HEK293 (cell line): ENCODE data around the gene CLPSL1.

ENCODE experiments used
- CTCF ChIA-PET: fragments of 350-600 bp; formaldehyde crosslinking; extraction: SDS; loops from one replicate; lab custom pipeline; 2021; ENCODE audit warnings: antibody characterized with exemption; lab: Yijun Ruan, JAX
- POLR2A ChIA-PET: fragments of 300-600 bp; formaldehyde crosslinking; extraction: SDS; loops from one replicate; lab custom pipeline; 2020; ENCODE audit warnings: antibody characterized with exemption, inconsistent platforms; lab: Yijun Ruan, JAX
- H3K27ac ChIP-seq: fragments of 200-500 bp; sonication (Bioruptor generic); 2 replicates; pipeline ENCODE4 v1.5.1; 2014; ENCODE audit warnings: low read depth, low read length, control low read depth, inconsistent platforms; ENCODE audit errors: extremely low read depth
- H3K36me3 ChIP-seq, 2 experiments: fragments of 200-500 bp in 1 of 2; sonication (Bioruptor generic) in 1 of 2; 1 replicate in 1 of 2; 2 replicates in 1 of 2; pipeline ENCODE4 v1.5.1; 2014 to 2017; ENCODE audit warnings: inconsistent platforms in 2 of 2, low read length in 2 of 2; ENCODE audit not compliant: control insufficient read depth in 2 of 2, insufficient read depth in 1 of 2
- H3K4me1 ChIP-seq: fragments of 200-500 bp; sonication (Bioruptor generic); 2 replicates; pipeline ENCODE4 v1.5.1; 2014; ENCODE audit warnings: mild to moderate bottlenecking, low read length, inconsistent platforms; ENCODE audit not compliant: control insufficient read depth, insufficient read depth
- H3K4me3 ChIP-seq: 2 replicates; pipeline ENCODE4 v1.5.1; 2011; ENCODE audit warnings: low read depth, mild to moderate bottlenecking, control low read depth, low read length, moderate library complexity
- H3K9me3 ChIP-seq: fragments of 200-500 bp; sonication (Bioruptor generic); 2 replicates; pipeline ENCODE4 v1.5.1; 2014; ENCODE audit warnings: low read depth, low read length, inconsistent platforms; ENCODE audit not compliant: control insufficient read depth, insufficient read depth
- GLIS1 ChIP-seq: fragments of 450-650 bp; formaldehyde crosslinking; IDR thresholded peaks from 2 replicates; pipeline ENCODE4 v1.5.1; 2016; ENCODE audit warnings: missing biosample characterization, missing genetic modification characterization
- MZF1 ChIP-seq: fragments of 450-650 bp; formaldehyde crosslinking; IDR thresholded peaks from 2 replicates; pipeline ENCODE4 v1.5.1; 2017; ENCODE audit warnings: missing biosample characterization, missing genetic modification characterization, borderline replicate concordance
- PRDM4 ChIP-seq: fragments of 450-650 bp; formaldehyde crosslinking; IDR thresholded peaks from 2 replicates; pipeline ENCODE4 v1.5.1; 2017; ENCODE audit warnings: missing biosample characterization, missing genetic modification characterization
- ZBTB26 ChIP-seq: fragments of 450-650 bp; formaldehyde crosslinking; optimal IDR thresholded peaks from 2 replicates; pipeline ENCODE3; 2016; ENCODE audit warnings: missing biosample characterization, mild to moderate bottlenecking, missing genetic modification characterization
- ZBTB44 ChIP-seq: fragments of 450-650 bp; IDR thresholded peaks from 2 replicates; pipeline ENCODE4 v1.5.1; 2018; ENCODE audit warnings: missing biosample characterization, mild to moderate bottlenecking, missing genetic modification characterization
- ZNF157 ChIP-seq: fragments of 450-650 bp; formaldehyde crosslinking; IDR thresholded peaks from 2 replicates; pipeline ENCODE4 v1.5.1; 2016; ENCODE audit warnings: missing biosample characterization, missing genetic modification characterization
- ZNF16 ChIP-seq: fragments of 450-650 bp; formaldehyde crosslinking; IDR thresholded peaks from 2 replicates; pipeline ENCODE4 v1.5.1; 2016; ENCODE audit warnings: low read depth, missing biosample characterization, missing genetic modification characterization
- ZNF202 ChIP-seq: fragments of 450-650 bp; formaldehyde crosslinking; IDR thresholded peaks from 2 replicates; pipeline ENCODE4 v1.5.1; 2016; ENCODE audit warnings: missing biosample characterization, missing genetic modification characterization, borderline replicate concordance
- ZNF830 ChIP-seq: fragments of 450-650 bp; IDR thresholded peaks from 2 replicates; pipeline ENCODE4 v1.5.0; 2018; ENCODE audit warnings: missing biosample characterization, missing genetic modification characterization, low read depth, mild to moderate bottlenecking, moderate library complexity

Gene CLPSL1

GRCh38 chr6:35833536-35833935 lies 52.7 kb downstream of the CLPSL1 start:
- Histone ChIP-seq H3K27ac (no peak overlapping the region), H3K36me3 (peaks cover 22 to 53% of the 10 kb centered on the region in 2 experiments; a peak in 2 of 3 replicates), H3K4me3 (no peak overlapping the region), H3K4me1 (no peaks in the 10 kb centered on the region), H3K9me3 (no peaks in the 10 kb centered on the region)
- ChIA-PET POLR2A (no interaction called here), CTCF (interaction anchor here (0.6 kb wide), 1 partner anchor 9 kb away, joined by 4 read pairs; no protein-coding TSS in a partner anchor)
- TF ChIP-seq PRDM4 (tag by site-specific recombination) = no peak
- TF ChIP-seq ZNF202 = no peak
- no peak for TF ChIP-seq ZNF830 (tag by site-specific recombination)
- TF ChIP-seq MZF1 (tag by site-specific recombination) = no peak
- no peak for TF ChIP-seq ZNF16 (tag by site-specific recombination)
- no peak for TF ChIP-seq ZBTB44 (tag by site-specific recombination)
- no peak for TF ChIP-seq ZNF157 (tag by site-specific recombination)
- TF ChIP-seq GLIS1 (tag by site-specific recombination) = no peak
- no peak for TF ChIP-seq ZBTB26 (tag by site-specific recombination)
